C4-2B (cell line): ENCODE data around the gene CCSER1.
"Not testable (repeated sequence)": the region's sequence is repeated elsewhere in the genome, so short reads cannot be mapped to it uniquely, and the experiment has no call there.

Source experiments
- H3K27ac ChIP-seq: fragments of 450-650 bp; 2 replicates; pipeline ENCODE4 v1.5.1; 2017
- CTCF ChIP-seq: fragments of 450-650 bp; conservative IDR thresholded peaks from 2 replicates; pipeline ENCODE4 v1.5.1; 2017; ENCODE audit warnings: mild to moderate bottlenecking
- ZFX ChIP-seq: fragments of 450-650 bp; IDR thresholded peaks from 2 replicates; pipeline ENCODE4 v1.6.1; 2017

Gene CCSER1

GRCh38 chr4:90393215-90393614 lies 266.0 kb downstream of the CCSER1 start:
- H3K27ac ChIP-seq: no peak overlapping the region
- TF ChIP-seq CTCF (no peak), ZFX (no peak)

GRCh38 chr4:90403781-90404180 lies 276.6 kb downstream of the CCSER1 start:
- no peak overlapping the region for H3K27ac ChIP-seq
- TF ChIP-seq ZFX: no peak
- TF ChIP-seq CTCF: no peak

GRCh38 chr4:90407897-90408296 lies 280.7 kb downstream of the CCSER1 start:
- H3K27ac ChIP-seq: not testable (repeated sequence)

GRCh38 chr4:90412786-90413185 lies 285.6 kb downstream of the CCSER1 start:
- H3K27ac ChIP-seq: not testable (repeated sequence)

- no peak overlapping the region for H3K27ac ChIP-seq
- TF ChIP-seq ZFX (no peak), CTCF (no peak)
Observed at GRCh38 chr4:90415116-90415515, 287.9 kb downstream of the CCSER1 start.

GRCh38 chr4:90419124-90419711 lies 292.0 kb downstream of the CCSER1 start:
- TF ChIP-seq CTCF: peak; percentile 80
- no peak for TF ChIP-seq ZFX
- H3K27ac ChIP-seq: no peak overlapping the region

GRCh38 chr4:90421161-90421560 lies 294.0 kb downstream of the CCSER1 start:
- TF ChIP-seq ZFX (no peak), CTCF (no peak)
- no peak overlapping the region for H3K27ac ChIP-seq

- no peak overlapping the region for H3K27ac ChIP-seq
- TF ChIP-seq ZFX: no peak
- TF ChIP-seq CTCF: no peak
Observed at GRCh38 chr4:90425893-90426292, 298.7 kb downstream of the CCSER1 start.
